ENCODE measurements around the gene TLCD1. TPM values are rescaled to one million over a fixed set of nuclear protein-coding genes. Genes with fewer than 3 reads are reported as not detected.

The TLCD1 gene
- total and polyA plus RNA-seq, 10 of the 15 experiments (the other 5 are each of a cell fraction or from before 2014, with no cell fraction given): 2.9 to 19.8 (median 7.7) TPM

DNA sequence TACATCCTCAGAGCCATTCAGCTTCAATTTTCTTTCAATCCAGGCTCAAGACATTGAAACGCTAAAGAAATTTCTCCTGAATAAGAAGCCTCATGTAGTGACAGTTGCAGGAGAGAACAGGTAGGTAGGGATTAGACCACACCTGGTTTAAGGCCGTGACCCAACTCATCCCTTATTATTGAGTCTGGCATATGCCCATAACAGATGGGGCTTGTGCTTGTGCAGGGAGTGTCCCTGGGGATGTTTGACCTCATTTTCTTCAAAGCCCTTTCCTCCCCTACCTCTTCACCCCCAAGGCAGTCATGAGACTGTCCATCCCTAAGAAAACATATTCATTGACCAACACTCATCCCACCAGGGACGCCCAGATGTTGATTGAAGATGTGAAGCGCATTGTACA, 39.7 kb downstream of the TLCD1 start (continued):
- no peak for TF ChIP-seq POU2F2 (IDR thresholded peaks at IDR 0.05; ENCODE audit: borderline replicate concordance, low read depth, low read length)

DNA sequence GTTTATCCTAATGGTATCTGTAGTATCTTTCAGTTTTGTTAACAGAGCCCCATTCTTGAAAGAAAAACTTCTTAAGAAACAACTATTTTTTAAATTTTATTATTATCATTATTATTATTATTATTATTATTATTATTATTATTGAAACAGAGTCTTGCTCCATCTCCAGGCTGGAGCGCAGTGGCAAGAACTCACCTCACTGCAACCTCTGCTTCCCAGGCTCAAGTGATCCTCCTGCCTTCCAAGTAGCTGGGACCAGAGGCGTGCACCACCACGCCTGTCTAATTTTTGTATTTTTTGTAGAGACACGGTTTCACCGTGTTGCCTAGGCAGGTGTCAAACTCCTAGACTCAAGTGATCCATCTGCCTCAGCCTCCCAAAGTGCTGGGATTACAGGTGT, 40.7 kb downstream of the TLCD1 start:
- Histone ChIP-seq H3K4me3 (no peak overlapping the region), H3K36me3 (ENCODE audit: control insufficient read depth in 2 of 2, insufficient read depth in 2 of 2, low read length in 1 of 2) (peaks cover 35 to 64% of the 10 kb centered on the region in 2 experiments), H3K4me1 (ENCODE audit: control insufficient read depth, insufficient read depth, low read length) (no peaks in the 10 kb centered on the region), H4K20me1 (ENCODE audit: control insufficient read depth, insufficient read depth) (no peaks in the 10 kb centered on the region; the same call in 1 of the 2 replicates), H3K4me2 (ENCODE audit: control insufficient read depth, insufficient read depth) (no peak overlapping the region), H3K27me3 (replicated peaks in 1 of 2; ENCODE audit: control insufficient read depth in 2 of 2, insufficient read depth in 2 of 2, low read length in 1 of 2) (no peaks in the 10 kb centered on the region), H3K27ac (ENCODE audit: control insufficient read depth, insufficient read depth) (no peak overlapping the region), H3K9ac (ENCODE audit: control insufficient read depth, insufficient read depth, low read length) (no peak overlapping the region), H2AFZ (ENCODE audit: control insufficient read depth, low read depth, low read length) (no peak overlapping the region), H3K79me2 (ENCODE audit: control insufficient read depth, insufficient read depth, low read length) (no peaks in the 10 kb centered on the region), H3K9me3 (replicated peaks; ENCODE audit: control insufficient read depth, insufficient read depth, low read length) (no peaks in the 10 kb centered on the region)
- TF ChIP-seq BMI1 (IDR thresholded peaks at IDR 0.05; ENCODE audit: borderline replicate concordance): no peak
- TF ChIP-seq FOXK2 (IDR thresholded peaks at IDR 0.05): no peak
- no peak for TF ChIP-seq NR2C1 (IDR thresholded peaks at IDR 0.05)
- no peak for TF ChIP-seq SP1 (IDR thresholded peaks at IDR 0.05; ENCODE audit: low read depth, low read length)
- TF ChIP-seq, protein P1, sequence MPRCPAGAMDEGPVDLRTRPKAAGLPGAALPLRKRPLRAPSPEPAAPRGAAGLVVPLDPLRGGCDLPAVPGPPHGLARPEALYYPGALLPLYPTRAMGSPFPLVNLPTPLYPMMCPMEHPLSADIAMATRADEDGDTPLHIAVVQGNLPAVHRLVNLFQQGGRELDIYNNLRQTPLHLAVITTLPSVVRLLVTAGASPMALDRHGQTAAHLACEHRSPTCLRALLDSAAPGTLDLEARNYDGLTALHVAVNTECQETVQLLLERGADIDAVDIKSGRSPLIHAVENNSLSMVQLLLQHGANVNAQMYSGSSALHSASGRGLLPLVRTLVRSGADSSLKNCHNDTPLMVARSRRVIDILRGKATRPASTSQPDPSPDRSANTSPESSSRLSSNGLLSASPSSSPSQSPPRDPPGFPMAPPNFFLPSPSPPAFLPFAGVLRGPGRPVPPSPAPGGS (IDR thresholded peaks at IDR 0.05; ENCODE audit: borderline replicate concordance, insufficient read depth, low read depth, low read length, poor library complexity, severe bottlenecking): no peak
- no peak for TF ChIP-seq MYC (IDR thresholded peaks at IDR 0.05; ENCODE audit: insufficient read depth, insufficient read length, insufficient replicate concordance, low read length, severe bottlenecking)
- no peak for TF ChIP-seq ZNF217 (IDR thresholded peaks at IDR 0.05)
- TF ChIP-seq, protein P2, sequence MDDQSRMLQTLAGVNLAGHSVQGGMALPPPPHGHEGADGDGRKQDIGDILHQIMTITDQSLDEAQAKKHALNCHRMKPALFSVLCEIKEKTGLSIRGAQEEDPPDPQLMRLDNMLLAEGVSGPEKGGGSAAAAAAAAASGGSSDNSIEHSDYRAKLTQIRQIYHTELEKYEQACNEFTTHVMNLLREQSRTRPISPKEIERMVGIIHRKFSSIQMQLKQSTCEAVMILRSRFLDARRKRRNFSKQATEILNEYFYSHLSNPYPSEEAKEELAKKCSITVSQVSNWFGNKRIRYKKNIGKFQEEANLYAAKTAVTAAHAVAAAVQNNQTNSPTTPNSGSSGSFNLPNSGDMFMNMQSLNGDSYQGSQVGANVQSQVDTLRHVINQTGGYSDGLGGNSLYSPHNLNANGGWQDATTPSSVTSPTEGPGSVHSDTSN (IDR thresholded peaks at IDR 0.05; ENCODE audit: insufficient replicate concordance, low read depth, low read length): no peak
- TF ChIP-seq PAX5 (IDR thresholded peaks at IDR 0.05; ENCODE audit: borderline replicate concordance, low read depth, low read length): no peak
- TF ChIP-seq ESRRA (IDR thresholded peaks at IDR 0.05; ENCODE audit: low read length): no peak
- TF ChIP-seq CBX3 (IDR thresholded peaks at IDR 0.05; ENCODE audit: borderline replicate concordance, low read depth): no peak
- no peak for TF ChIP-seq POLR2AphosphoS5 (IDR thresholded peaks at IDR 0.05; ENCODE audit: low read length)
- no peak for TF ChIP-seq HDAC2 (IDR thresholded peaks at IDR 0.05)
- no peak for TF ChIP-seq EED (IDR thresholded peaks at IDR 0.05; ENCODE audit: low read depth)
- no peak for TF ChIP-seq TBL1XR1 (IDR thresholded peaks at IDR 0.05; ENCODE audit: low read depth, low read length)
- TF ChIP-seq, protein P3, sequence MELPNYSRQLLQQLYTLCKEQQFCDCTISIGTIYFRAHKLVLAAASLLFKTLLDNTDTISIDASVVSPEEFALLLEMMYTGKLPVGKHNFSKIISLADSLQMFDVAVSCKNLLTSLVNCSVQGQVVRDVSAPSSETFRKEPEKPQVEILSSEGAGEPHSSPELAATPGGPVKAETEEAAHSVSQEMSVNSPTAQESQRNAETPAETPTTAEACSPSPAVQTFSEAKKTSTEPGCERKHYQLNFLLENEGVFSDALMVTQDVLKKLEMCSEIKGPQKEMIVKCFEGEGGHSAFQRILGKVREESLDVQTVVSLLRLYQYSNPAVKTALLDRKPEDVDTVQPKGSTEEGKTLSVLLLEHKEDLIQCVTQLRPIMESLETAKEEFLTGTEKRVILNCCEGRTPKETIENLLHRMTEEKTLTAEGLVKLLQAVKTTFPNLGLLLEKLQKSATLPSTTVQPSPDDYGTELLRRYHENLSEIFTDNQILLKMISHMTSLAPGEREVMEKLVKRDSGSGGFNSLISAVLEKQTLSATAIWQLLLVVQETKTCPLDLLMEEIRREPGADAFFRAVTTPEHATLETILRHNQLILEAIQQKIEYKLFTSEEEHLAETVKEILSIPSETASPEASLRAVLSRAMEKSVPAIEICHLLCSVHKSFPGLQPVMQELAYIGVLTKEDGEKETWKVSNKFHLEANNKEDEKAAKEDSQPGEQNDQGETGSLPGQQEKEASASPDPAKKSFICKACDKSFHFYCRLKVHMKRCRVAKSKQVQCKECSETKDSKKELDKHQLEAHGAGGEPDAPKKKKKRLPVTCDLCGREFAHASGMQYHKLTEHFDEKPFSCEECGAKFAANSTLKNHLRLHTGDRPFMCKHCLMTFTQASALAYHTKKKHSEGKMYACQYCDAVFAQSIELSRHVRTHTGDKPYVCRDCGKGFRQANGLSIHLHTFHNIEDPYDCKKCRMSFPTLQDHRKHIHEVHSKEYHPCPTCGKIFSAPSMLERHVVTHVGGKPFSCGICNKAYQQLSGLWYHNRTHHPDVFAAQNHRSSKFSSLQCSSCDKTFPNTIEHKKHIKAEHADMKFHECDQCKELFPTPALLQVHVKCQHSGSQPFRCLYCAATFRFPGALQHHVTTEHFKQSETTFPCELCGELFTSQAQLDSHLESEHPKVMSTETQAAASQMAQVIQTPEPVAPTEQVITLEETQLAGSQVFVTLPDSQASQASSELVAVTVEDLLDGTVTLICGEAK (IDR thresholded peaks at IDR 0.05; ENCODE audit: borderline replicate concordance): no peak
- TF ChIP-seq, protein P4, sequence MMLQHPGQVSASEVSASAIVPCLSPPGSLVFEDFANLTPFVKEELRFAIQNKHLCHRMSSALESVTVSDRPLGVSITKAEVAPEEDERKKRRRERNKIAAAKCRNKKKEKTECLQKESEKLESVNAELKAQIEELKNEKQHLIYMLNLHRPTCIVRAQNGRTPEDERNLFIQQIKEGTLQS (IDR thresholded peaks at IDR 0.05; ENCODE audit: borderline replicate concordance, extremely low read depth, low read depth, low read length): no peak
- ChIA-PET POLR2A (no interaction called here), RAD21 (ENCODE audit: unreplicated experiment) (no interaction called here), CTCF (no interaction called here), SMC1A (ENCODE audit: uncharacterized antibody, unreplicated experiment) (no interaction called here)
- in situ Hi-C loops (cut with MboI) (no loop called here), intact Hi-C loops (cut with micrococcal nuclease; ENCODE audit: unreplicated experiment) (no loop called here)
- no peak for ATAC-seq
- FAIRE-seq: no peak
- DNase-seq (ENCODE audit: low read depth, low spot score): no peak
- 93% methylated on average over 5 of the region's 5 CpGs for WGBS (ENCODE audit: insufficient coverage, insufficient replicate concordance, low lambda C conversion rate, missing lambda C conversion rate)
- BruUV-seq (replicated peaks): no TSS peak

Data from GM12878 (cell line).